Heart left ventricle (tissue), 13 donors: ENCODE data around the gene NPL.

ENCODE experiments used
- CTCF ChIP-seq, 12 donors: fragments of 200-600 bp; sonication (generic) in 4 of 12; IDR thresholded peaks; one replicate each; pipeline versions ENCODE4 v1.5.0 to v1.8.0; 2018 to 2022; ENCODE audit warnings: antibody characterized with exemption in 12 of 12, mild to moderate bottlenecking in 5 of 12
- POLR2A ChIP-seq, 2 donors: fragments of 450-650 bp; IDR thresholded peaks; one replicate each; pipeline ENCODE4 v1.6.1; 2017; ENCODE audit warnings: antibody characterized with exemption in 2 of 2, mild to moderate bottlenecking in 2 of 2, moderate library complexity in 2 of 2
- donor health status: ischemic (EF 13 %, LVEDD 7.1; RV severe dilation, severe dysfunction).
- donor health status: DM: no; HTN: yes; CAD: no.
- donor health status: DM: no; HTN: no; CAD: no.
- donor health status: ischemic (EF 25% LVEDD 6.9; RV normal size, moderate dysfunction).
- donor health status: ischemic (EF 25% LVEDD 5.7; RV mildly dilated, moderate dysfunction).
- donor health status: ischemic (EF 35%, LVEDD 5.7; RV mildly dilated, moderate dysfunction).
- donor health status: nonischemic (EF 11% LVEDD 7.7; RV severe dilation, severe dysfunction).
- donor health status: DM: yes; HTN: yes; CAD: no.
- donor health status: PGD.
- donor health status: ischemic (EF 29% LVEDD 5.4; RV normal size, mild dysfunction).
- donor health status: nonischemic (EF 23%, LVEDD 6.1; RV moderate dilation, normal function).

- TF ChIP-seq CTCF (IDR thresholded peaks at IDR 0.05) (no peak), POLR2A (IDR thresholded peaks at IDR 0.05) (no peak)
These were observed 18.2 kb upstream of the NPL start for GRCh38 chr1:182771187-182771984.
